ENCODE results near the gene STK39.

STK39 gene

DNA sequence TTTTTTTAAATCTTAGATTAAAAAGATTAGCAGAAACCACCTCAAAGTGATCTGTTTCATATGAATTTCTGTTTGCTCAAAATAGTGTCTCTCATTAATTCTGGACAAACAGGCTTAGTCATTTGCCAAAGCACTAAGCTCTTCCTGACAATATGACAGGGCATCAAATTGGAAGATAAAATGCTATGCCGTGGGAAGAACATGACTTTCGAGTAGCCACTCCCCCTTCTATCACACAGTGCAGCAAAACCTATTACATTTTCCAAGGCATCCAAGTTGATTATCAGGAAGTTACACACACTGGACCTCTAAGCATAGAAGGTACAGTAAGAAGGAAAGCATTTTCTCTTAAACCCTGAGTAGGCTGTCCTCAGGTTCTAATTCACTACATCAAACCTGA is 89.5 kb downstream of the STK39 start:
- Histone ChIP-seq H3K4me1 (ENCODE audit: insufficient read depth, low read length) (no peaks in the 10 kb centered on the region), H3K9me3 (ENCODE audit: insufficient read depth, low read length, severe bottlenecking) (no peaks in the 10 kb centered on the region)
- no peak for DNase-seq

DNA sequence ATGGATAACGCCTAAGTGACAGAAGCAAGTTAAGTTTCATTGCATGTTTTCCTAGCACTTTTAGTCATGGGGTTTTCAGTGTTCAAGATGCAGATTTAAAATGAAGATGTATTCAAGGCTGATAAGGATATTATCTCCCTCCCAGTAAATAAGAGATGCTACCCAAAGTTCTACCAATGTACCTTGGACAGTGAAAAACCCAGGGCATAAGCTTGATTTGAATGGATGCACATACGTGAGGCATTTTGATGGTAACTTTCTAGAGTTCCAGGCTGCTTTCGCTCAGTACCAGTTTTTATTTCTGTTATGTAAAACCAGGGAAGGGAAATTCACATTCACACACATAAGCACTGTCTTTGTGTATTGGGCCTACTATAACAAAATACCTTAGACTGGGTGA is 90.3 kb downstream of the STK39 start:
- Histone ChIP-seq H3K36me3 (ENCODE audit: insufficient read depth, low read length) (peaks cover 22% of the 10 kb centered on the region; the same call in 1 of the 2 replicates), H3K9me3 (ENCODE audit: insufficient read depth, low read length, severe bottlenecking) (no peaks in the 10 kb centered on the region), H3K9ac (ENCODE audit: low read depth, low read length) (no peak overlapping the region), H4K20me1 (ENCODE audit: insufficient read depth, low read length) (no peaks in the 10 kb centered on the region), H3K27ac (ENCODE audit: low read length) (no peak overlapping the region), H3K79me2 (ENCODE audit: insufficient read depth, low read length) (no peaks in the 10 kb centered on the region), H3K4me3 (ENCODE audit: low read depth in 1 of 2, low read length in 2 of 2) (no peak overlapping the region), H3K27me3 (ENCODE audit: insufficient read depth, low read length, poor library complexity) (no peaks in the 10 kb centered on the region), H2AFZ (ENCODE audit: low read depth, low read length) (no peak overlapping the region), H3K4me1 (ENCODE audit: insufficient read depth, low read length) (no peaks in the 10 kb centered on the region), H3K4me2 (ENCODE audit: insufficient read depth, low read length) (no peak overlapping the region)
- ATAC-seq (ENCODE audit: insufficient read depth, low read depth): no peak
- no peak for TF ChIP-seq EZH2 (IDR thresholded peaks at IDR 0.05; ENCODE audit: borderline replicate concordance, low read depth, low read length, severe bottlenecking)
- TF ChIP-seq, protein P1, sequence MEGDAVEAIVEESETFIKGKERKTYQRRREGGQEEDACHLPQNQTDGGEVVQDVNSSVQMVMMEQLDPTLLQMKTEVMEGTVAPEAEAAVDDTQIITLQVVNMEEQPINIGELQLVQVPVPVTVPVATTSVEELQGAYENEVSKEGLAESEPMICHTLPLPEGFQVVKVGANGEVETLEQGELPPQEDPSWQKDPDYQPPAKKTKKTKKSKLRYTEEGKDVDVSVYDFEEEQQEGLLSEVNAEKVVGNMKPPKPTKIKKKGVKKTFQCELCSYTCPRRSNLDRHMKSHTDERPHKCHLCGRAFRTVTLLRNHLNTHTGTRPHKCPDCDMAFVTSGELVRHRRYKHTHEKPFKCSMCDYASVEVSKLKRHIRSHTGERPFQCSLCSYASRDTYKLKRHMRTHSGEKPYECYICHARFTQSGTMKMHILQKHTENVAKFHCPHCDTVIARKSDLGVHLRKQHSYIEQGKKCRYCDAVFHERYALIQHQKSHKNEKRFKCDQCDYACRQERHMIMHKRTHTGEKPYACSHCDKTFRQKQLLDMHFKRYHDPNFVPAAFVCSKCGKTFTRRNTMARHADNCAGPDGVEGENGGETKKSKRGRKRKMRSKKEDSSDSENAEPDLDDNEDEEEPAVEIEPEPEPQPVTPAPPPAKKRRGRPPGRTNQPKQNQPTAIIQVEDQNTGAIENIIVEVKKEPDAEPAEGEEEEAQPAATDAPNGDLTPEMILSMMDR (IDR thresholded peaks at IDR 0.05; ENCODE audit: borderline replicate concordance, extremely low read depth, low read length, poor library complexity, severe bottlenecking): no peak
- no peak for DNase-seq

More for the DNA sequence above, 89.5 kb downstream of the STK39 start:
- H3K36me3 ChIP-seq (ENCODE audit: insufficient read depth, low read length): peaks cover 22% of the 10 kb centered on the region; the same call in 1 of the 2 replicates
- TF ChIP-seq, protein P1 (IDR thresholded peaks at IDR 0.05; ENCODE audit: borderline replicate concordance, extremely low read depth, low read length, poor library complexity, severe bottlenecking): no peak
- TF ChIP-seq EZH2 (IDR thresholded peaks at IDR 0.05; ENCODE audit: borderline replicate concordance, low read depth, low read length, severe bottlenecking): no peak
- ATAC-seq (ENCODE audit: insufficient read depth, low read depth): no peak
- no peak overlapping the region for H3K4me2 ChIP-seq (ENCODE audit: insufficient read depth, low read length)
- no peaks in the 10 kb centered on the region for H4K20me1 ChIP-seq (ENCODE audit: insufficient read depth, low read length)
- H3K27ac ChIP-seq (ENCODE audit: low read length): no peak overlapping the region
- H3K9ac ChIP-seq (ENCODE audit: low read depth, low read length): no peak overlapping the region
- no peaks in the 10 kb centered on the region for H3K27me3 ChIP-seq (ENCODE audit: insufficient read depth, low read length, poor library complexity)
- H2AFZ ChIP-seq (ENCODE audit: low read depth, low read length): no peak overlapping the region
- H3K4me3 ChIP-seq (ENCODE audit: low read depth in 1 of 2, low read length in 2 of 2): no peak overlapping the region
- no peaks in the 10 kb centered on the region for H3K79me2 ChIP-seq (ENCODE audit: insufficient read depth, low read length)

DNA sequence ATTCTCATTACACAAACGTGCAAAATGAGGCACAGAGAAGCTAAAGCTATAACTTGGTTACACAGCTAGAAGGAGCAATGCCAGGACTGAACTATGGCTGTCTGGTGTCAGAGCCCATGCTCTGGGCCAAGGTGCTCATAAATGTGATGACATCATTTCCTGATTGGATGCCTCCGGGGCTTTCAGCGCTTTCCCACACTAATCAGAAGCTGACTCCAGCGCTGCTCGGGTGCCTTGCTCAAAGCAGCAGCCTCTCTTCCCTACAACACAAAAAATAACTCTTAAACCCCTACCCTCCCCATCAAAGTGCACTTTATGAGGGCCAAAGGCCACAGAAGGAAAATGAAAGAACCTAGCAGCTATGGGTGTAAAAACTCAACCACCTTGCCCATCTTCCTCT is 90.7 kb downstream of the STK39 start:
- H3K36me3 ChIP-seq (ENCODE audit: insufficient read depth, low read length): peaks cover 22% of the 10 kb centered on the region; the same call in 1 of the 2 replicates
- H3K4me3 ChIP-seq (ENCODE audit: low read depth in 1 of 2, low read length in 2 of 2): no peak overlapping the region
- no peaks in the 10 kb centered on the region for H3K9me3 ChIP-seq (ENCODE audit: insufficient read depth, low read length, severe bottlenecking)
- TF ChIP-seq, protein P1 (IDR thresholded peaks at IDR 0.05; ENCODE audit: borderline replicate concordance, extremely low read depth, low read length, poor library complexity, severe bottlenecking): no peak
- TF ChIP-seq EZH2 (IDR thresholded peaks at IDR 0.05; ENCODE audit: borderline replicate concordance, low read depth, low read length, severe bottlenecking): no peak
- no peak overlapping the region for H3K9ac ChIP-seq (ENCODE audit: low read depth, low read length)
- no peak overlapping the region for H2AFZ ChIP-seq (ENCODE audit: low read depth, low read length)
- no peaks in the 10 kb centered on the region for H3K79me2 ChIP-seq (ENCODE audit: insufficient read depth, low read length)
- H4K20me1 ChIP-seq (ENCODE audit: insufficient read depth, low read length): no peaks in the 10 kb centered on the region
- H3K27ac ChIP-seq (ENCODE audit: low read length): no peak overlapping the region
- no peak for DNase-seq
- no peaks in the 10 kb centered on the region for H3K4me1 ChIP-seq (ENCODE audit: insufficient read depth, low read length)
- no peaks in the 10 kb centered on the region for H3K27me3 ChIP-seq (ENCODE audit: insufficient read depth, low read length, poor library complexity)
- H3K4me2 ChIP-seq (ENCODE audit: insufficient read depth, low read length): no peak overlapping the region
- ATAC-seq (ENCODE audit: insufficient read depth, low read depth): peak; percentile 62; the same call in 2 of the 3 replicates

DNA sequence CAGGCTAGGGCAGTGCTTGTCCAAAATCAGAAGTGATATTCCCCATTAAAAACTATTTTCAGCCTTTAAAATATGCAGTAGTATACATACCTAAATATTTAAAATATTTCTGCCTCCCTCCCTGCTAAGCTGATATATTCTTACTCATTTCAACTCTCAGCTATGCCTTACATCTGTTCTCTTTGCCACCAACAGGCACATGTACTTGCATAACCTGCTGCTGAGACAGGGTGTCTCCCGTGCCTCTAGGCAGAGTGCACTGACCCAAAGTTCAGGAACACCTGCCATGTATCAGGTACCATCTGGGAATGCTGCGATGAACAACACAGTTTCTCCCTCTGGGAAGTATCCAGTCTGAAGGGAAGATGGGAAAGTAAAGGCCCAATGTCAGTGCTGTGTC is 91.7 kb downstream of the STK39 start:
- H3K4me2 ChIP-seq (ENCODE audit: insufficient read depth, low read length): no peak overlapping the region
- H4K20me1 ChIP-seq (ENCODE audit: insufficient read depth, low read length): no peaks in the 10 kb centered on the region
- H3K36me3 ChIP-seq (ENCODE audit: insufficient read depth, low read length): peaks cover 22% of the 10 kb centered on the region; the same call in 1 of the 2 replicates
- no peak overlapping the region for H3K9ac ChIP-seq (ENCODE audit: low read depth, low read length)
- no peak overlapping the region for H3K27ac ChIP-seq (ENCODE audit: low read length)
- no peaks in the 10 kb centered on the region for H3K27me3 ChIP-seq (ENCODE audit: insufficient read depth, low read length, poor library complexity)
- H3K4me3 ChIP-seq (ENCODE audit: low read depth in 1 of 2, low read length in 2 of 2): no peak overlapping the region
- H2AFZ ChIP-seq (ENCODE audit: low read depth, low read length): no peak overlapping the region
- no peaks in the 10 kb centered on the region for H3K9me3 ChIP-seq (ENCODE audit: insufficient read depth, low read length, severe bottlenecking)
- no peaks in the 10 kb centered on the region for H3K79me2 ChIP-seq (ENCODE audit: insufficient read depth, low read length)
- TF ChIP-seq, protein P1 (IDR thresholded peaks at IDR 0.05; ENCODE audit: borderline replicate concordance, extremely low read depth, low read length, poor library complexity, severe bottlenecking): no peak
- TF ChIP-seq EZH2 (IDR thresholded peaks at IDR 0.05; ENCODE audit: borderline replicate concordance, low read depth, low read length, severe bottlenecking): no peak
- no peaks in the 10 kb centered on the region for H3K4me1 ChIP-seq (ENCODE audit: insufficient read depth, low read length)
- ATAC-seq (ENCODE audit: insufficient read depth, low read depth) (no peak), DNase-seq (no peak)
